GM23338 (cell line): ENCODE results near the gene C19orf25. TPM values are rescaled to one million over a fixed set of nuclear protein-coding genes. Genes with fewer than 3 reads are reported as not detected.

Experiments used
- ATAC-seq: fragments of 200-7000 bp; cut with Tn5 transposase; 3 replicates; pipeline ENCODE4 v1.9.1; 2020
- DNase-seq: peaks from one replicate; pipeline ENCODE4 v3.0.0-alpha.2; 2015; ENCODE audit warnings: low spot score
- H2AFZ ChIP-seq: fragments of 200-600 bp; sonication (generic); 2 replicates; pipeline ENCODE4 v1.8.0; 2016; ENCODE audit warnings: antibody characterized with exemption, mild to moderate bottlenecking, moderate library complexity
- H3F3A ChIP-seq: fragments of 200-600 bp; sonication (generic); replicated peaks from 2 replicates; pipeline ENCODE4 v1.8.0; 2017; ENCODE audit warnings: antibody characterized with exemption, mixed run types, low read depth
- H3K27ac ChIP-seq: fragments of 200-600 bp; sonication (generic); 2 replicates; pipeline ENCODE4 v1.6.1; 2016; ENCODE audit warnings: low read depth
- H3K27me3 ChIP-seq: fragments of 200-600 bp; sonication (generic); 2 replicates; pipeline ENCODE4 v1.8.0; 2016; ENCODE audit warnings: mild to moderate bottlenecking, mixed run types, moderate library complexity; ENCODE audit not compliant: insufficient read depth
- H3K36me3 ChIP-seq: fragments of 200-600 bp; sonication (generic); 2 replicates; pipeline ENCODE4 v1.8.0; 2016; ENCODE audit warnings: mild to moderate bottlenecking; ENCODE audit not compliant: insufficient read depth
- H3K4me1 ChIP-seq: fragments of 200-600 bp; sonication (generic); 2 replicates; pipeline ENCODE4 v1.8.0; 2016; ENCODE audit warnings: mild to moderate bottlenecking, moderate library complexity; ENCODE audit not compliant: insufficient read depth
- H3K4me2 ChIP-seq: fragments of 200-600 bp; sonication (generic); 2 replicates; pipeline ENCODE4 v1.7.1; 2017; ENCODE audit warnings: mixed run types
- H3K4me3 ChIP-seq: fragments of 200-600 bp; sonication (generic); 2 replicates; pipeline ENCODE4 v1.6.1; 2016; ENCODE audit warnings: mixed run types
- H3K79me2 ChIP-seq: fragments of 200-600 bp; sonication (generic); replicated peaks from 2 replicates; pipeline ENCODE4 v1.8.0; 2017; ENCODE audit warnings: mild to moderate bottlenecking; ENCODE audit not compliant: insufficient read depth
- H3K9me2 ChIP-seq: fragments of 200-600 bp; sonication (generic); 2 replicates; pipeline ENCODE4 v1.8.0; 2017; ENCODE audit not compliant: insufficient read depth
- H4K20me1 ChIP-seq: fragments of 200-600 bp; sonication (generic); replicated peaks from 2 replicates; pipeline ENCODE4 v1.8.0; 2017; ENCODE audit warnings: mild to moderate bottlenecking; ENCODE audit not compliant: insufficient read depth
- H3K27ac Mint-ChIP-seq: 2 replicates; pipeline ENCODE4 v1.8.0; 2020; ENCODE audit warnings: inconsistent platforms, mild to moderate bottlenecking, moderate library complexity, mixed read lengths
- H3K27me3 Mint-ChIP-seq: 3 replicates; pipeline ENCODE4 v1.8.0; 2022; ENCODE audit warnings: low read depth, mild to moderate bottlenecking, moderate library complexity, mixed read lengths, inconsistent platforms; ENCODE audit not compliant: insufficient read depth, poor library complexity
- H3K36me3 Mint-ChIP-seq: 3 replicates; pipeline ENCODE4 v1.8.0; 2021; ENCODE audit warnings: low read depth, mild to moderate bottlenecking, inconsistent platforms, moderate library complexity, mixed read lengths
- H3K4me1 Mint-ChIP-seq: 3 replicates; pipeline ENCODE4 v1.8.0; 2020; ENCODE audit warnings: mild to moderate bottlenecking, inconsistent platforms, mixed read lengths
- H3K4me3 Mint-ChIP-seq: 3 replicates; pipeline ENCODE4 v1.8.0; 2021; ENCODE audit warnings: moderate library complexity, mild to moderate bottlenecking, inconsistent platforms, mixed read lengths
- H3K9me3 Mint-ChIP-seq: 3 replicates; pipeline ENCODE4 v1.8.0; 2020; ENCODE audit warnings: moderate library complexity, mild to moderate bottlenecking, inconsistent platforms, mixed read lengths
- CREB1 ChIP-seq: fragments of 250-450 bp; sonication (Bioruptor Pico); IDR thresholded peaks from 2 replicates; pipeline ENCODE4 v1.5.0; 2020; ENCODE audit warnings: low read depth, mild to moderate bottlenecking, moderate library complexity
- EZH2 ChIP-seq: fragments of 200-600 bp; sonication (generic); IDR thresholded peaks from one replicate; pipeline ENCODE4 v1.8.0; 2017; ENCODE audit warnings: antibody characterized with exemption, mild to moderate bottlenecking, low read depth; ENCODE audit not compliant: unreplicated experiment
- EZH2phosphoT487 ChIP-seq: fragments of 200-600 bp; sonication (generic); IDR thresholded peaks from one replicate; pipeline ENCODE4 v1.8.1; 2018; ENCODE audit warnings: antibody characterized with exemption; ENCODE audit not compliant: unreplicated experiment
- JUNB ChIP-seq: IDR thresholded peaks from one replicate; pipeline ENCODE4 v1.6.1; 2016; ENCODE audit warnings: antibody characterized with exemption; ENCODE audit not compliant: unreplicated experiment
- NANOG ChIP-seq: IDR thresholded peaks from 2 replicates; pipeline ENCODE4 v1.6.1; 2016; ENCODE audit warnings: antibody characterized with exemption, borderline replicate concordance
- POLR2AphosphoS5 ChIP-seq: IDR thresholded peaks from 2 replicates; pipeline ENCODE4 v1.6.1; 2016; ENCODE audit warnings: antibody characterized with exemption, low read depth
- STAT1 ChIP-seq: IDR thresholded peaks from one replicate; pipeline ENCODE4 v1.6.1; 2016; ENCODE audit warnings: antibody characterized with exemption; ENCODE audit not compliant: unreplicated experiment
- ZNF114 ChIP-seq: fragments of 250-450 bp; sonication (Bioruptor Pico); IDR thresholded peaks from 2 replicates; pipeline ENCODE4 v1.5.0; 2020; ENCODE audit warnings: mild to moderate bottlenecking, moderate library complexity
- ZNF331 ChIP-seq: fragments of 250-450 bp; sonication (Bioruptor Pico); IDR thresholded peaks from 2 replicates; pipeline ENCODE4 v1.5.0; 2020; ENCODE audit warnings: low read depth, mild to moderate bottlenecking, moderate library complexity
- polyA plus RNA-seq: library from polyadenylated mRNA; unstranded; fragments of >200 nt; fragmentation: Nextera tagmentation; extraction: Ambion mirVana; gene quantifications from 2 replicates; pipeline ENCODE4 v1.2.1, GENCODE V29; 2016
- total RNA-seq: library from RNA; depleted of rRNA; stranded (reverse); fragments of >200 nt; shearing (Covaris generic); gene quantifications from 2 replicates; pipeline ENCODE4 v1.2.3, GENCODE V29; 2014
- TF ChIP-seq, protein P1 (sequence below), 2 experiments: fragments of 200-600 bp in 1 of 2; sonication (generic) in 1 of 2; conservative IDR thresholded peaks; 2 replicates each; pipeline versions ENCODE4 v1.5.1 to v1.6.1; 2016 to 2017; ENCODE audit warnings: antibody characterized with exemption in 2 of 2, low read depth in 2 of 2, mild to moderate bottlenecking in 2 of 2, moderate library complexity in 1 of 2
- TF ChIP-seq, protein P2 (sequence below): fragments of 250-450 bp; sonication (Bioruptor Pico); IDR thresholded peaks from 2 replicates; pipeline ENCODE4 v1.5.0; 2020; ENCODE audit warnings: mild to moderate bottlenecking, moderate library complexity
- TF ChIP-seq, protein P3 (sequence below): IDR thresholded peaks from 2 replicates; pipeline ENCODE4 v1.6.1; 2016; ENCODE audit warnings: antibody characterized with exemption

C19orf25 gene
- total and polyA plus RNA-seq, 2 experiments from 2014 or later: 43.5 to 61.1 TPM

DNA sequence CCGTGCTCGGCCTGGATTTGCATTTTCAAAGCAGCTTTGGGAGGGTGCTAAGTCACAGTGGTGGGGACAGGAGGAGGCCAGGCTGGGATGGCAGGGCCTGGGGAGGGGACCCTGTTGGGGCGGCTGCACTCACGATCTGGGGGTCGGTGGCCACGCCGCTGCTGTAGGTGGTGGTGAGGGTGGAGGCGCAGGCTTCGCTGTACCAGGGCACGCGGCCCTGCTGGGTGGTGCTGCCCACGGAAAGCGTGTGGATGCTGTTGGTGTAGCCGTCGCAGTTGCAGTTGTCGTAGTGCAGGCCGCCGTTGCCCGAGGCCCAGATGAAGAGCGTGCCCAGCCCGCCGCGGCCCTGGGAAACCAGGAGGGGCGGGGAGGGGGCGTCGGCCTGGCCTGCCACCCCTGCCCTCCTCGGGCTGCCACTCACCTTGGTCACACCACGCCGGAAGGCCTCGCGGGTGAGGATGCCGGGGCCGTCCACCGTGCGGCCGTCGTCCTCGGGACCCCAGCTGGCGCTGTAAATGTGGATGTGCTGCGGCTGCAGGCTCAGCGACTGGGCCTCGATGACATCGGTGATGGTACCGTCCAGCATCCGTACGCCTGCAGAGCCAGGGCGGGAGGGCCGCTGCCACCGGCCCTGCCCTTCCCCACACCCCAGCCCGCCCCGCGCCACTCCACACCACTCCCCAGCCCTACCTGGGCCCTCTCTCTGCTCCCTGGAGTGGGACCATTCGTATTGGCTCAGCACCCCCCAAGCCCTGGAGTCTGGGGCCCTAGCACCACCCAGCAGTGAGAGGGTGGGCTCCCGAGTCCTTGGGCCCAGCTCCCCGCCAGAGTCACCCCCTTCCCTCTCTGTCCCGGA is 7.9 kb upstream of the C19orf25 start:
- no peak for TF ChIP-seq EZH2phosphoT487
- no peak for TF ChIP-seq CREB1 (CRISPR knock-in tag)
- TF ChIP-seq JUNB: no peak
- no peak for TF ChIP-seq POLR2AphosphoS5
- TF ChIP-seq, protein P1, sequence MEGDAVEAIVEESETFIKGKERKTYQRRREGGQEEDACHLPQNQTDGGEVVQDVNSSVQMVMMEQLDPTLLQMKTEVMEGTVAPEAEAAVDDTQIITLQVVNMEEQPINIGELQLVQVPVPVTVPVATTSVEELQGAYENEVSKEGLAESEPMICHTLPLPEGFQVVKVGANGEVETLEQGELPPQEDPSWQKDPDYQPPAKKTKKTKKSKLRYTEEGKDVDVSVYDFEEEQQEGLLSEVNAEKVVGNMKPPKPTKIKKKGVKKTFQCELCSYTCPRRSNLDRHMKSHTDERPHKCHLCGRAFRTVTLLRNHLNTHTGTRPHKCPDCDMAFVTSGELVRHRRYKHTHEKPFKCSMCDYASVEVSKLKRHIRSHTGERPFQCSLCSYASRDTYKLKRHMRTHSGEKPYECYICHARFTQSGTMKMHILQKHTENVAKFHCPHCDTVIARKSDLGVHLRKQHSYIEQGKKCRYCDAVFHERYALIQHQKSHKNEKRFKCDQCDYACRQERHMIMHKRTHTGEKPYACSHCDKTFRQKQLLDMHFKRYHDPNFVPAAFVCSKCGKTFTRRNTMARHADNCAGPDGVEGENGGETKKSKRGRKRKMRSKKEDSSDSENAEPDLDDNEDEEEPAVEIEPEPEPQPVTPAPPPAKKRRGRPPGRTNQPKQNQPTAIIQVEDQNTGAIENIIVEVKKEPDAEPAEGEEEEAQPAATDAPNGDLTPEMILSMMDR (conservative IDR thresholded peaks at IDR 0.05; ENCODE audit: low read depth in 2 of 2): no peak
- no peak for TF ChIP-seq NANOG
- TF ChIP-seq, protein P2, sequence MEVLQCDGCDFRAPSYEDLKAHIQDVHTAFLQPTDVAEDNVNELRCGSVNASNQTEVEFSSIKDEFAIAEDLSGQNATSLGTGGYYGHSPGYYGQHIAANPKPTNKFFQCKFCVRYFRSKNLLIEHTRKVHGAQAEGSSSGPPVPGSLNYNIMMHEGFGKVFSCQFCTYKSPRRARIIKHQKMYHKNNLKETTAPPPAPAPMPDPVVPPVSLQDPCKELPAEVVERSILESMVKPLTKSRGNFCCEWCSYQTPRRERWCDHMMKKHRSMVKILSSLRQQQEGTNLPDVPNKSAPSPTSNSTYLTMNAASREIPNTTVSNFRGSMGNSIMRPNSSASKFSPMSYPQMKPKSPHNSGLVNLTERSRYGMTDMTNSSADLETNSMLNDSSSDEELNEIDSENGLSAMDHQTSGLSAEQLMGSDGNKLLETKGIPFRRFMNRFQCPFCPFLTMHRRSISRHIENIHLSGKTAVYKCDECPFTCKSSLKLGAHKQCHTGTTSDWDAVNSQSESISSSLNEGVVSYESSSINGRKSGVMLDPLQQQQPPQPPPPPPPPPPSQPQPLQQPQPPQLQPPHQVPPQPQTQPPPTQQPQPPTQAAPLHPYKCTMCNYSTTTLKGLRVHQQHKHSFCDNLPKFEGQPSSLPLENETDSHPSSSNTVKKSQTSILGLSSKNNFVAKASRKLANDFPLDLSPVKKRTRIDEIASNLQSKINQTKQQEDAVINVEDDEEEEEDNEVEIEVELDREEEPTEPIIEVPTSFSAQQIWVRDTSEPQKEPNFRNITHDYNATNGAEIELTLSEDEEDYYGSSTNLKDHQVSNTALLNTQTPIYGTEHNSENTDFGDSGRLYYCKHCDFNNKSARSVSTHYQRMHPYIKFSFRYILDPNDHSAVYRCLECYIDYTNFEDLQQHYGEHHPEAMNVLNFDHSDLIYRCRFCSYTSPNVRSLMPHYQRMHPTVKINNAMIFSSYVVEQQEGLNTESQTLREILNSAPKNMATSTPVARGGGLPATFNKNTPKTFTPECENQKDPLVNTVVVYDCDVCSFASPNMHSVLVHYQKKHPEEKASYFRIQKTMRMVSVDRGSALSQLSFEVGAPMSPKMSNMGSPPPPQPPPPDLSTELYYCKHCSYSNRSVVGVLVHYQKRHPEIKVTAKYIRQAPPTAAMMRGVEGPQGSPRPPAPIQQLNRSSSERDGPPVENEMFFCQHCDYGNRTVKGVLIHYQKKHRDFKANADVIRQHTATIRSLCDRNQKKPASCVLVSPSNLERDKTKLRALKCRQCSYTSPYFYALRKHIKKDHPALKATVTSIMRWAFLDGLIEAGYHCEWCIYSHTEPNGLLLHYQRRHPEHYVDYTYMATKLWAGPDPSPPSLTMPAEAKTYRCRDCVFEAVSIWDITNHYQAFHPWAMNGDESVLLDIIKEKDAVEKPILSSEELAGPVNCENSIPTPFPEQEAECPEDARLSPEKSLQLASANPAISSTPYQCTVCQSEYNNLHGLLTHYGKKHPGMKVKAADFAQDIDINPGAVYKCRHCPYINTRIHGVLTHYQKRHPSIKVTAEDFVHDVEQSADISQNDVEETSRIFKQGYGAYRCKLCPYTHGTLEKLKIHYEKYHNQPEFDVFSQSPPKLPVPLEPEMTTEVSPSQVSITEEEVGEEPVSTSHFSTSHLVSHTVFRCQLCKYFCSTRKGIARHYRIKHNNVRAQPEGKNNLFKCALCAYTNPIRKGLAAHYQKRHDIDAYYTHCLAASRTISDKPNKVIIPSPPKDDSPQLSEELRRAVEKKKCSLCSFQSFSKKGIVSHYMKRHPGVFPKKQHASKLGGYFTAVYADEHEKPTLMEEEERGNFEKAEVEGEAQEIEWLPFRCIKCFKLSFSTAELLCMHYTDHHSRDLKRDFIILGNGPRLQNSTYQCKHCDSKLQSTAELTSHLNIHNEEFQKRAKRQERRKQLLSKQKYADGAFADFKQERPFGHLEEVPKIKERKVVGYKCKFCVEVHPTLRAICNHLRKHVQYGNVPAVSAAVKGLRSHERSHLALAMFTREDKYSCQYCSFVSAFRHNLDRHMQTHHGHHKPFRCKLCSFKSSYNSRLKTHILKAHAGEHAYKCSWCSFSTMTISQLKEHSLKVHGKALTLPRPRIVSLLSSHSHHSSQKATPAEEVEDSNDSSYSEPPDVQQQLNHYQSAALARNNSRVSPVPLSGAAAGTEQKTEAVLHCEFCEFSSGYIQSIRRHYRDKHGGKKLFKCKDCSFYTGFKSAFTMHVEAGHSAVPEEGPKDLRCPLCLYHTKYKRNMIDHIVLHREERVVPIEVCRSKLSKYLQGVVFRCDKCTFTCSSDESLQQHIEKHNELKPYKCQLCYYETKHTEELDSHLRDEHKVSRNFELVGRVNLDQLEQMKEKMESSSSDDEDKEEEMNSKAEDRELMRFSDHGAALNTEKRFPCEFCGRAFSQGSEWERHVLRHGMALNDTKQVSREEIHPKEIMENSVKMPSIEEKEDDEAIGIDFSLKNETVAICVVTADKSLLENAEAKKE (CRISPR knock-in tag): no peak
- no peak for TF ChIP-seq ZNF114
- TF ChIP-seq ZNF331 (CRISPR knock-in tag): no peak
- TF ChIP-seq, protein P3, sequence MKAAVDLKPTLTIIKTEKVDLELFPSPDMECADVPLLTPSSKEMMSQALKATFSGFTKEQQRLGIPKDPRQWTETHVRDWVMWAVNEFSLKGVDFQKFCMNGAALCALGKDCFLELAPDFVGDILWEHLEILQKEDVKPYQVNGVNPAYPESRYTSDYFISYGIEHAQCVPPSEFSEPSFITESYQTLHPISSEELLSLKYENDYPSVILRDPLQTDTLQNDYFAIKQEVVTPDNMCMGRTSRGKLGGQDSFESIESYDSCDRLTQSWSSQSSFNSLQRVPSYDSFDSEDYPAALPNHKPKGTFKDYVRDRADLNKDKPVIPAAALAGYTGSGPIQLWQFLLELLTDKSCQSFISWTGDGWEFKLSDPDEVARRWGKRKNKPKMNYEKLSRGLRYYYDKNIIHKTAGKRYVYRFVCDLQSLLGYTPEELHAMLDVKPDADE: no peak
- no peak for TF ChIP-seq STAT1
- no peak for TF ChIP-seq EZH2
- H3K4me1 Mint-ChIP-seq: peaks cover 6% of the 10 kb centered on the region
- H3K36me3 Mint-ChIP-seq: no peaks in the 10 kb centered on the region
- H3K9me3 Mint-ChIP-seq: no peaks in the 10 kb centered on the region
- Histone ChIP-seq H3K79me2 (no peaks in the 10 kb centered on the region), H3K4me3 (no peak overlapping the region), H3K27me3 (peaks cover 7% of the 10 kb centered on the region), H2AFZ (no peak overlapping the region), H3F3A (no peaks in the 10 kb centered on the region), H3K9me2 (no peaks in the 10 kb centered on the region), H3K27ac (no peak overlapping the region), H3K4me2 (no peak overlapping the region), H3K36me3 (no peaks in the 10 kb centered on the region), H4K20me1 (no peaks in the 10 kb centered on the region), H3K4me1 (0 out of 2 replicates have a peak, but pooled peaks cover 4% of the 10 kb centered on the region)
- no peak for ATAC-seq
- H3K4me3 Mint-ChIP-seq: no peak overlapping the region
- H3K27me3 Mint-ChIP-seq: peaks cover 13% of the 10 kb centered on the region
- H3K27ac Mint-ChIP-seq: no peak overlapping the region
- DNase-seq: no peak
